OCI-LY1 (cell line): Measurements from ENCODE around the gene ART1.

Source experiments
- CTCF ChIP-seq: fragments of 200-600 bp; sonication (generic), shearing (Covaris generic); IDR thresholded peaks from 2 replicates; pipeline ENCODE4 v1.5.1; 2017; ENCODE audit warnings: mild to moderate bottlenecking, antibody characterized with exemption, low read length, moderate library complexity, mixed read lengths
- EZH2 ChIP-seq: fragments of 200-600 bp; sonication (generic), shearing (Covaris generic); IDR thresholded peaks from 2 replicates; pipeline ENCODE4 v1.8.0; 2017; ENCODE audit warnings: borderline replicate concordance, mixed run types, mild to moderate bottlenecking, antibody characterized with exemption, low read length, moderate library complexity, mixed read lengths

- no peak for TF ChIP-seq CTCF
- TF ChIP-seq EZH2: no peak
Measured at GRCh38 chr11:3707176-3707575, 62.2 kb downstream of the ART1 start.
